Aorta (tissue), 4 donors: ENCODE measurements around the gene FOXI1. TPM values are rescaled to one million over a fixed set of nuclear protein-coding genes. Genes with fewer than 3 reads are reported as not detected.

ENCODE experiments used
- polyA plus RNA-seq, 2 donors: library from polyadenylated mRNA; stranded (reverse); fragments of 200-250 nt; gene quantifications; one replicate each; pipeline ENCODE4 v1.2.3, GENCODE V29; 2013
- total RNA-seq, 2 donors: library from RNA; stranded (reverse); fragmentation: NEBNext Ultra II Directional; extraction: Animal tissue kit (Norgen Biotek cat#: 25700); gene quantifications; one replicate each; pipeline ENCODE4 v1.2.1, GENCODE V29; 2021
- donor health status: healthy with polysubstance abuse.
- donor health status: Bipolar disorder and iron deficiency.
- donor health status: DM: no; HTN: no; CAD: no.
- donor health status: DM: yes; HTN: yes; CAD: no.

The FOXI1 gene
- total and polyA plus RNA-seq, 4 donors: not detected

Other genes starting within 250 kb of the FOXI1 start
- under 1 TPM in 1 of 2 donors, not detected in 1; 0.10 TPM for gene INSYN2B, start 125.4 kb upstream of the FOXI1 start, total RNA-seq
- gene INSYN2B, start 125.4 kb upstream of the FOXI1 start, polyA plus RNA-seq: not detected
- not detected for gene C5orf58, start 127.1 kb downstream of the FOXI1 start, total RNA-seq
- gene C5orf58, start 127.1 kb downstream of the FOXI1 start, polyA plus RNA-seq: not detected
- 10 to 100 TPM; 25.7 to 58.8 TPM for gene LCP2, start 191.9 kb downstream of the FOXI1 start, total RNA-seq
- gene LCP2, start 191.9 kb downstream of the FOXI1 start, polyA plus RNA-seq: 10 to 100 TPM in 1 of 2 donors, 1 to 10 TPM in 1; 2.1 to 16.9 TPM